ENCODE measurements around the gene PDE8B. TPM values are rescaled to one million over a fixed set of nuclear protein-coding genes. Genes with fewer than 3 reads are reported as not detected.

Gene PDE8B
- polyA plus RNA-seq, 10 donors: 1.8 to 8.5 (median 3.4) TPM

DNA sequence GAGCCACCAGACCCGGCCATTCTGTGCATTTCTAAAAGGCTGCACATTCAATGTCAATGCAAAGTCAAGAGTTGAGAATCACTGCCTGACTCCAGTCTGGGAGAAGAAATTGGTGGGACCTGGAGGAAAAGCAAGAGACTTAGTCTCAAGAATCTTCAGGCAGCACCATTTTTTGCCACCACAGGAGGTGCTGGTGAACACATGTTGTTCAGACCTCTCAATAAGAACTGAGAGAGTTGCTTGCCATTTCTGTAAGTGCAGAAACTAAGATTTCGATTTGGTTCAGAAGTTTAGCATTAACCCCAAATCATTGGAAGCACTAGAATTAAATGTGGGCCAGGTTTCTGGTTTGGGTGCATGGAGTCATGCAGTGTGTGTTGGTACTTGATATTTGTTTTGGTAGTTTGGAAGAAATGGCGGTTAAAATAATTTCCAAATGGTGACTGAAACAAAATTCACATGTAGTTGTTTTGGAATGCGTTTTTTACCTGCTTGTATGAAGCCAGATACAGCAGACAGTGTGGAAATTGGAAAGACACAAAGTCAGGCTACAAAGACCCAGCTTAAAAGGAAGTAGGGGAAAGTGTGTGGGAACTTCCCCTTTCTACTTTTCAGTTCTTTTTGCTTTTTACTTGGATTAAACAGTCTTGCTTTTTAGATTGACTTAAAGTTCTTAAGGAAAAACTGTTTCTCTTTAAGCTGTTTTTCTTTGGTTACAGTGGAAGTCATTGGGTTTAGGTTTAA, 20.4 kb downstream of the PDE8B start:
- DNase-seq: no peak

DNA sequence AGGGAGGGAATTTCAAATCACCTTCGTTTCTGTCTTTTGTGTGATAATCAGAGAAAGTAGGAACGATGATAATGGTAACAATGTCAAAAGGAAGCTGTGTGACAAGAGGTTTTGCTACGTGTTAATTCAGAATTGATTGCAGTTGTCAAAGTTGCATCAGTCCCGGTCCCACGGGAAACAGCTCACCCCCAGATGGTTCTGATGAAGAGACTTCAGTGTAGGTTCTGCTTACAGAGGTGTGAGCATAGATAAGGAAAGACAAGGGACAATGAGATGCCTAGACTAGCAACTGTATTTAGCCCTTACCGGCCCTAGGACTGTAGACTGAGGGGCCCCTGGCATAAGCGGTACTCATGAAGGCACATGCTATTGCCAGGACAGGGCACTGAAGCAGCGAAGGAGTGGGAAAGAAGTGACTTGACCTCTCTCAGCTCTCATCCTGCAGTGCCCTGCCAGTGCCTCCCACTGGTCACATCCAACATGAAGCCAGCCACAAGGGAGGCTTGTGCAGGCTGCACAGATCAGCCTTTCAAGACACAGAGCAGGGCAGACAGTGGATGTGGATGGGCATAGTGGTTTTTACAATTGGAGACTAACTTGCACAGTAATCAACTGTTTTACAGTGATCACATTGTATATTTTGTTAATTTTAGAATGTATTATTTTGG, 21.1 kb downstream of the PDE8B start:
- DNase-seq: no peak

DNA sequence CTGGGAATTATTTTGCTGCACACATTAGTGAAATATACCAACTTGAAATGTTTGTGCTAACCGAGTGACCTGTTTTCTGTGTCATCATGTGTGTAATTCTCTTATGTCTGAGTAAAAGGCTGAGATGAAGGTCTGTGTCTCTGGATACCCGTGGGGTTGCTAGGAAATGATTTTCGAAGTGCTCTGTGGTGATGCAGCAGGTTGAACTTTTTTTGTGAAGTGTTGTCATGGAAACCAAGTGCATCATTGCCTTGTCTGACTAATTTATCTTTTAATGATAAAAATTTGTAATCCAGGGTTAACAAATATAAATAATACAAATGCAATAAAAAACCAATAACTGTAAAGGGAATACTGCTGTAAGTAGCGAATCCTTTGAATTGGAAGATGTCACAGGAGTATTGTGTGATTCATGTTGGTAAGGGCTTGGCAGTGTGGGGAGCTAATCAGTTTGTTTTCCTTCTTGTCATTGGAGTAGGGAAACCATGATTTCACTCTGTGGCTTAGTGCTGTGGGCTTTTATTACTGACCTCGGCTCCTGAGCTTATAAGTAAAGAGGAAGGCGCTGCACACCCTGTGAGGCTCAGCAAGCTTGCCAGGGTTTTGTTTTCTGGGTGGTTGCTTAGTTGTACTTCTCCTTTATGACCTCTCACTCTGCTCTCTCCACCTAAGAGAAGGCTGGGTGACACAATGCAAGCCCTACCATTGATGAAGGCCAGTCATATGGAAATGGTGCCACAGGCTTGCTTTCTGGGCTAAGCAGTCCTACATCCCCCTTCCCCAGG, 22.3 kb downstream of the PDE8B start:
- DNase-seq: peak in 1 of 3 donors; percentile 14

DNA sequence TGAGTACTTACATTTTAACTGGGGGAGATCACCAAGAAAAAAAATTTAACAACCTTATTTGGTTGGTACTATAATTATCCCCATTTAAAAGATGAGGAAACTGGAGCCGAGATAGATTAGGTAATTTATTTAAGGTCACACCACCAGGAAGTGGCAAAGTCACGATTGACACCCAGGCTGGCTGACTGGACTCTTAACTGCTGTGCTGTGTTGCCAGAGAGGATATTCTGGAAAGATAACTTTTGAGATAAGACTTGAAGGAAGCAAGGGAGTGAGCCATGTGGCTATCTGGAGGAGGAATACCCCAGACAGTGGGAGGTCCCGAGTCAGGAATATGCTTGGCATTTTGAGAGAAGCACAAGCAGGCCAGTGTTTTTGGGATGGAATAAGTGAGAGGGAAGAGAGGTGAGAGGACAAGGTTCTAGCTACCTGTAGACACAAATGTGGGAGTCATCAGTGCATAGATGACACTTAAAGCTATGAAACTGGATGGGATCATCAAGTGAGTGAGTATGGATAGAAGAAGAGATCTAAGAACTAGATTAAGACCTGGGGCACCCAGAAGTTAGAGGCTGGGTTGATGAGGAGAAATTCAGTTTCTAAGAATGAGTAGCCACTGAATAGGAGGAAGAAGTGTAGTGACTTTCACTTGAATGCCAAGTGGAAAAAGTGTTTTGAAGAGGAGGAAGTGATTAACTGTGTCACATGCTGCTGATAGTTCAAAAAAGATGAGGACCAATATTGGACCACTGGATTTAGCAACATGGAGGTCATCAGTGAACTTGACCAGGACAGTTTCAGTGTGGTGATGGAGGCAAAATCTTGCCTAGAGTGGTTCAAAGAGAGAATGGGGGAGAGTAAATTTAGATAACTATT, 25.6 kb downstream of the PDE8B start:
- DNase-seq: no peak

DNA sequence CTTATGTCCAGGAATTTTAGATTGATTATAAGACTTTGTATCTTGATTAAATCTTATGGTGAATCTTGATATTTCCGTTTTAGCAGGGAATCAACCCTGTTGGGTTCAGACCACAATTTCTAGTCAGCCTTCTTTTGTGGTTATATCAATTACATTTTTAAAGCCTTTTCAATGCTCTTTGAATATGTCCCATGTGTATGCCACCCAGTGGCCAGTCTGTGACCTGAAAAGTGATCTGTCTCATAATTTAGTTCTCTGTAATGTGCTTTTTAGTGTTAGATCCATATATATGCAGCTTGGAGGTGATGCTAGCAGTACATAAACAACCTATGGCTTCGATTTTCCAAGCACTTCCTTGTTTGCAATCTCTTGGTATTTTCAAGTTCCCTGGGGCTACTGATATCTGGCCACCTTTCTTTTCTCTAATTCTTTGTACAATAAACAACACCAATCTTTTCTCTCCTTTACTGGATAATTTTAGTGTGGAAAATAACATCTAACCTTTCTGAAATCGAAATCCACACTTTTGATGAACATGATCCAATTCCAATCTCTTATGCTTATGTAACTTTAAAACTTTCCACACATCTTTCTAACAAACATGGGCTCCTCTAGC, 28.8 kb downstream of the PDE8B start:
- DNase-seq: no peak

DNA sequence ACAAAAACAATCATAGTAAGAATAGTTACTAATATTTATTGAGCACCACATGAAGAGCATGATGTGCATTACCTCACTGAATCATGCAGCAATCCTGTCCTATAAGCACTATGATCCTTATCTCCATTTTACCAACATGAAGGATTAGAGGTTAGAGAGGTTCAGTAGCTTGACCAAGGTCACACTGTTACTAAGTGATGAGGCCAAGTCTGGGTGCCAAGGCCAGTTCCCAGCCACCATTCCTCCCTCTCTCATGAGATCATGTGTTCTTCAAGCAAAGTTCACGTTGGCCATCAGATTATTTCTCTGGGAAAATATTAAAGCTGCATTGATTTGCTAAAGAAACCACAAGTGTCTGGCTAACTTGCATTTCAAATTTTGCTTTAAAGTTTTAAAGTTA, 31.0 kb downstream of the PDE8B start:
- no peak for DNase-seq

DNA sequence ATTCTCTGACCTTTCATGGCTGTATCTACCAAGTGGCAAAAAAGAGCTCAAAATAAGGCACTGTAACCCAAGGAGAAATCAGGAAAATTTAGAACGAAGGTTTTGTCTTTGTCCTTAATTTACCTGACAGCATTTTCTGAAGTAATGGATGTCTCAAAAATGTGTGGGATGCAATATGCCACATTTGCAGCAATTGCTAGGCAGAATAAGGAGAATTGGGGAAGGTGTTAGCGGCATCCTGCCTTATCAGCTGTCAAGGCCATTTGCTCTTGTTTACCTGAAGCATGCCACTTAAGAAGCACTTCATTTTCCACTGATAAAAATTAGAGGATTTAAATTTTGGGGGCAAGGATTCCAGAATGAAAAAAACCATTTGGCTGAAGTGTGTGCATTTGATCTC, 39.0 kb downstream of the PDE8B start:
- DNase-seq: no peak

DNA sequence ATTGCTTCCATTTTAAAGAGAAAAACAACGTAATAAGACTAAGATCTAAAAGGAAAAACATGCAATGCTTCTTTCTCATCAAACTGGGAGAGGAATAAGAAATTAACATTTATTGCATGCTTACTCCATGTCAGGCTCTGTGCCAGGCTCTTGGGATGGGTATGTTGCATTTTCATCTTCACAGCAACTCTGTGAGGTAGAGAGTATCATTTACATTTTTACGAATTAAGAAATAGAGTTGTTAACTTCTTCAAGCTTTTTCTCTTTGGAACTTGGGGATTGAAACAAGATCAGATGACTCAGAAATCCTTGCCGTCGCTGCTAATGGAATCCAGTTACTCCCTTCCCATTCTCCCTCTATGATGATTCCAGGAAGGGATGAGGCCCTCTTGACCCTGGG, 39.5 kb downstream of the PDE8B start:
- no peak for DNase-seq

DNA sequence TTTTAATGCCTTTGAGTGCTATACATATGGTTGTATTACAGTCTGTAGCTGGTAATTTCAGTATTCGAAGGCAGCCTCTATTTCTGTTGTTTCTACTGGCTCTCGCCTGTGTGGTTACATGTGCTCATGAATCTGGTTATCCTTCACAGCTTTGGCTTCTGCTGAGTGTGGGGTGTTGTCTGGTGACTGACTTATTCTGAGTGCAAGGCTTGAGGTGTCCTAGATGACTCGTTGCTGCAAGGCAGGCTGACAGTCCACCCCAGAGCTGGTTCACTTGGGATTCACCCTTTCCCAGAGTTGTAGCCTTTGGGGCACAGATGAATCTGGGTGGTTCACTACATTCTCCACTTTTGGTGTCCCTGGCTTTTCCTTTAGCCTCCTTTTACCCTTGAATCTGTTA, 41.4 kb downstream of the PDE8B start:
- DNase-seq: no peak

DNA sequence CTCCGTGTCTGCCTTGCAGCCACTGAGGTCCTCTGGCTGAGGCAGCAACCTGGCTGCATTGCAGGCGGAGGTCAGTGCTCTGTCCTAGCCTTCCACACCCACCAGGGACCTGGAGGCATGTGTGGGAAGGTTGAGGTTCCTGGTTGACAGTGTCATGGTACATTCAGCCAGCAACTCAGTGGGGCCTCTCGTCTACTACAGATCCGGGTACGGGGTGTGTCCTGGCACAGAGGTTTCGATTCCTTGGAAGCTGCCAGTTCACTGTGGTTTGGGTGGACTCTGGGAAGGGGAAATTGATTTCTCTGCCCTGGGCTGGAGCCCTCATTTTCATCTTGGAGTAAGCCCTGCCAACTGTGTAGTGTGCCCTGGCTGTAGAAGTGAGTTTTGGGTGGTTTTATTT, 45.1 kb downstream of the PDE8B start:
- DNase-seq: no peak

DNA sequence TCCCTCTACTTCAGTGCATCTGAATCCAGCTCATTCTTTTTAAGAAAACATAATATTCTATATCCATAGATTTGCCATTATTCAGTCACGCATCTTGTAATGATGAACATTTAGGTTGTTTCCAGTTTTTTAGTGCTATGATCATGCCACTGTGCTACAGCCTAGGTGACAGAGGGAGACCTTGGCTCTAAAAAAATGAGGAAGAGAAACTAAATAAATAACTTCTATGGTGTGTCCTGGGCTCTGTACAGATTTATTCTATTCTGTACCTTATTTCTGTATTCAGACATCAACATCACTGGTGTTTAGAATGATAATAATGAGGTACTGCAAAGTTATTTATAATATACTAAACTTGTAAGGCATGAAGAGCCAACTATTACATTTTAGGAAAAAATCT, 45.9 kb downstream of the PDE8B start:
- DNase-seq: no peak

DNA sequence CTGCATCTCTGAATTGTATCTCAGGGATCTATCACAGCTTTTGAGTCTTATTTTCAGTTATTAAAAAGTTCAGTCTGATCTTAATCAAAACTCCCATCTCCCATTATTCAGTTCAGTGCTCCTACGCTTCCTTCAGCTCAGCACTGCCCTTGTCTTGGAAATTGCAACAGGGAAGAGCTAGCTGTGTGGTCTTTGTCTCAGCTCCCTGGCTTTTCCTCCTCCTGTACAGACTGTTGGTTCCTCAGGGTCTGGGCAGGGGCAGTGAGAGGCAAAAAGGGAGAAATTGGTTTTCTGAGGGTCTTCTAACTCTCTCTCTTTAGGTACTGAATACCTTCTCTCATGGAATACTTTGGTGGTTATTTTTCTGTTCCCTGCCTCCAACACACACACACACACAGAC, 48.2 kb downstream of the PDE8B start:
- DNase-seq: no peak

DNA sequence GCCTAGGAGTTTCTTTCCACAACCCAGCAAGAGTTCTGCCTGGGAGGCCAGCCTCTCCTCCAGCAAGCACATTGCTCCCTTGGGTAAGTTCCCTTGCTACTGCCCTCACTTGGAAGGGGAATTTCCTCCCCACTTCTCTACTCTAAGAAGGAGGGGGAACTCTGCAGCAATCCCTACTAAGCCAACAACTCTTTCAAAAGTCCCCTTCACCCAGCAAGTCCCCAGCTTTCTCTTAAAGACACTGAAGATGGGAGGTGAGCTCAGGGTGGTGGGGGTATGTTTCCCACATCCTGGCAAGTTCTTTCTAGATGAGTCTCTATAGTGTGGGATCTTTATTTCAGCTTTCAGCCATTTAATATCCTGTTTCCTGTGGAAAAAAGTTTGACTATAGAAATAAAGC, 49.0 kb downstream of the PDE8B start:
- DNase-seq: no peak

DNA sequence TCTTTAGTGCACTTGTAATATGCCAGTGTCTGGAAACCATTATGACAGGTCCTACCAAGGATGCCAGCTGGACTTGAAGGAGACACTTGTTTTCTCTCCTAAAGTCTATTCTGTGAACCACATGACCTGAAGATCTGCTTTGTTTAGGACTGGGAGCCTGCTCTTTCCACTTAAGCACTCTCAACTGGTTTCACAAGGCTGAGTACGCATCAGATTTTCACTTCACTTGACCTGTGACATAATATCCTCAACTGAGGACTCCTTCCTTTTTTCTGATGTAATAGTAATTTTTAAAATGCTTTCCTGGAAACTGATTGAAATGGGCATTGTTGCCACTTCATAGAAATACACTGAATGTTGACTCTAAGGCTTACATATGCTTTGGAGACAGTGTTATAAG, 52.2 kb downstream of the PDE8B start:
- DNase-seq: no peak

DNA sequence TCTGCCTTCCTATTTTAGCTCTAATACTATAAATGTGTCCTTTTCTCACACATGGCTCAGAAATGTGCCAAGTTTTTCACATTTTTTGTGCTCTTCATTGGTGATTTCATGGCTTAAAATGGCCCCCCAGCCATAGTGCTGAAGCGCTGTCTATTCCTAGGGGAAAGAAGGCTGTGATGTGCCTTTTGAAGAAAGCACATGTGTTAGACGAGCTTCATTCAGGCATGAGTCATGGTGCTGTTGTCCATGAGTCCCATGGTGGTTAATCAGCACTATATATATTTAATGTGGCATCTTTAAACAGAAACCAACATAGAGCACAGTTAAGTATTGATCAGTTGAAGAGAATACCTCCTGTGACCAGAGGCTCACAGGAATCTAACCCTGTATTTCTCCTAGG, 55.8 kb downstream of the PDE8B start:
- DNase-seq: peak in 2 of 3 donors; percentile 6 to 14

DNA sequence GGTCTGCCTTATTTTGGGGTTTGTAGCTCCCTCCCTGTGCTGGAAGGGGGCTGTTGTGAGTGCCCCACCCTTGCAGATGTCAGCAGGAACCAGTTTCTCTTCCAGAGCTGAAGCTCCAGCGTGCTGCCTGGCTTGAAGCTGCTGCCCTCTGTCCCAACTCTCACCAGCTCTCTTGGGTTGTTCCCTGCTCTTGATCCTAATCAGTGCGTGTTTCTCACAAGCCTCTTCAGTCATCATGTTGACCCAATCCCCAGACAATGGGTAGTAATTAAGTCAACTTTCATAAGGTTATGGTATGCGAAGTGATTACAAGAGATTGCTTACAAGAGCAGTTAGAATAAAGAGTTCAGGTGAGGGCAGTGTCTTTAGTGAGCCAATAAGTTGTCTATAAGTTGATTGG, 57.0 kb downstream of the PDE8B start:
- no peak for DNase-seq

DNA sequence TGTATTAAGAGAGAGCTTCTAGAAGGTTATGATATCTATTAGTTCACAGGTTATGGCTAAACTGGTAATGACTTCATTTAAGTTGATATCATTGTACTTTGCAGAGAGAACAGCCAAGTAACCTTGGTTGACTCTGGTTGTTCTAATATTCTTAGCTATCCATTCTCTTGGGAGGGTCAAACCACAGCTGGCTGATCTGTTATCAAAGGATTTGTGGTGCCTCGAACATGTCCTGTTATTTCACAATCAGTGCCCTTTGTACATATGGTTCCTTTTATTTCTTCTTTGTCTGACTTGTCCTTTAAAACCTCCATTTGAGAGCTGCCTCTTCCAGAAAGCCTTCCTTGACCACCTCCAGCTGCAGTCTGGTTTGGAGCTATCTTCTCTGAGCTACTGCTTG, 61.7 kb downstream of the PDE8B start:
- no peak for DNase-seq

DNA sequence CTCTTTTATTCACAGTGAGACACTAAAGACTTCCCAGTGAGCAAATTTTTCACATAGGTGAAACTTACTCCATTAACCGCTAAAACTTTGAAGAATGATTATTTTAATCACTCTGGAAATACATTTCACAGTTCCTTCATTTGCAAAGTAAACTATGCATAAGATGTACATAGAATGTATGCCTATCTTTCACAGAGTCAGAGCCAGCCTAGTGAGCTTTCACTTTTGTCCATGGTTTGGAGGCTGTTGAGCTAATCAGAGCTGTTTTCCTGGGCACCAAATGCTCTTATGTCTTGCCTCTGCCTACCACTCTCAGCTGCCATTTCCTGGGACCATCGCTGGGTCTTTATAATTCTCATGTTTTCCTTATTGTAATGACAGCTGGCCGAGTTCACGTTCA, 67.3 kb downstream of the PDE8B start:
- no peak for DNase-seq

DNA sequence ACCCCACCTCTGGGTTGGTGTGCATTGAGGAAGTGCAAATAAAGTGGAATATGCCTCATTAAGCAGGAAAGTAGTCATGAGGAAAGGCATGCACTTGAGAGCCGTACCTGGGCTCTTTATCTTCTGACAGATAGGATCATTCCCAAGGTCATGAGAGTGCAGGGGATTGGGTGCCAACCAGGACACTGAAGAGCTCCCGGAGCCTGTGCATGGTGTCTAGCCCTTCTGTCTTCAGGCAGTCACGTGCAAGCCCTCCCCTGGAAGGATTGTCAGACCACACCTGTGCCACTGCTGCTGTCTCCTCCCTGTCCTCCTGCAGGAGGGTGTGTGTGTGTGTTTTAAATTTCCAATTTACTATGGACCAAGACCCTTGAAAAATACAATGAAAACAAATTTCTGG, 69.6 kb downstream of the PDE8B start:
- DNase-seq: no peak

DNA sequence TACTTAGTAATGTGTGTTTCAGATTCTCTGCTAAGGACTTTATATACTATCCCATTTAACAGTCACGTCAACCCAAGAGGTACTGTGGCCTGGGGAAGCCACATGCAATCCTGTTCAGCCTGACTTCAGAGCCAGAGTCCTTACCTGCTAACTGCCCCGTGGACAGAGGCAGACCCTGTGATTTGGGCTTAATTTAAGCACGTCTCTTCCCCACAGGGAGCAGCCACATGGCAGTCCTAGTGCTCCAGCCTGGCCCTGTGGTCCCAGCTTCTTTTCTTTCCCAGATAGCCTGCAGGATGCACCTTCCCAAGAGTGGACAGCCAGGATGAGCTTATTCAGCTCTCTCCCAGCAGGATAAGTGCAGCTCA, 71.5 kb downstream of the PDE8B start:
- no peak for DNase-seq

DNA sequence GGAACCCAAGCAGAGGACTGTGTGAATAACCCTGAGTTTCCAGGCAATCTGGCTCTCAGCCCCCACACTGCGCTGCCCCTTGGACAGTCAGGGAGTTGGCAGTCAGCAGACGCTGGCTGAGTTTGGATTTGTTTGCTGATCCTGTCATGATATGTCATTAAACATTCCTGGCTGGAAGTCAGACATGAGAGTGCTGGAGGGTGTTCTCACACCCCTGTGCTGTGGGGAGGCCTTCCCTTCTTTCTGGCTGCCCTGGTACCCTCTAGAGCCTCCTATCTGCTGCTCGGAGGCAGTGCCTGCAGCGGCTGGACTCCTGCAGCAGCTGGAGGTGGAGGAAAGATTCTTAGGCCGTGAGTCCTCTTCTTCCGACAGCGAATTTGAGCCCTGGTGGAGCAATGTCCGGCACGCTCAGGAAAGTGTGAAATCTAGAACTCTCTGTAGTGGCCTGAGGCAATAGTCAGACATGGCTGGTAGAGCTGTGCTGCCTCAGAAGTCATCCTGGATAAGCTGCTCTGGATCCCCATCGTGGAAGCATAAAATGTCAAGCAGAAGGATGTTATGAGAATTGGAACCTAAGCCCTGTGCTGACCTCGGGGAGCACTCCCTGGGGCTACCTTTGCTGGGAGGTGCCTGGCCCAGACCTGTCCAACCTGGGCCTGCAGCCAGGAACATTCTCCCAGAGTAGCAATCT, 72.0 kb downstream of the PDE8B start:
- no peak for DNase-seq
